DOHH2 (cell line): ENCODE results near the gene MOB1B.

Experiments
- CTCF ChIP-seq: fragments of 200-600 bp; sonication (generic); IDR thresholded peaks from one replicate; pipeline ENCODE4 v1.5.1; 2014; ENCODE audit warnings: antibody characterized with exemption, mild to moderate bottlenecking, low read depth, low read length; ENCODE audit not compliant: poor library complexity, severe bottlenecking
- EZH2phosphoT487 ChIP-seq: fragments of 200-600 bp; sonication (generic); IDR thresholded peaks from 2 replicates; pipeline ENCODE4 v1.6.1; 2017; ENCODE audit warnings: borderline replicate concordance, mild to moderate bottlenecking, antibody characterized with exemption, low read length, moderate library complexity, mixed read lengths

GRCh38 chr4:70893790-70894189 is 8.4 kb upstream of the MOB1B start:
- no peak for TF ChIP-seq CTCF
- no peak for TF ChIP-seq EZH2phosphoT487
